H1 (cell line): Measurements from ENCODE around the gene PLPPR3. TPM values are rescaled to one million over a fixed set of nuclear protein-coding genes. Genes with fewer than 3 reads are reported as not detected.

Source experiments
- CTCF ChIA-PET: fragments of 300-600 bp; sonication (Branson Sonifier 250); formaldehyde crosslinking; loops from one replicate; lab custom pipeline; 2021; ENCODE audit not compliant: partially characterized antibody; lab: Charles Lee
- POLR2A ChIA-PET: fragments of 300-600 bp; sonication (Branson Sonifier 250); formaldehyde crosslinking; loops from one replicate; lab custom pipeline; 2021; ENCODE audit warnings: inconsistent platforms; ENCODE audit not compliant: partially characterized antibody; lab: Charles Lee
- DNase-seq, 2 experiments: peaks; one replicate each; pipeline versions ENCODE4 v3.0.0 to v3.0.0-alpha.2; 2010 to 2022; ENCODE audit warnings: low spot score in 2 of 2, low read depth in 1 of 2, mixed read lengths in 1 of 2
- FAIRE-seq: peaks from 2 replicates; lab custom pipeline; 2011; peaks lifted over from hg19 to GRCh38; lab: Jason Lieb, UNC
- H2AFZ ChIP-seq: 2 replicates; pipeline ENCODE4 v1.8.1; 2012; ENCODE audit warnings: low read length, inconsistent platforms
- H2AK5ac ChIP-seq: 2 replicates; pipeline ENCODE4 v1.6.1; 2013; ENCODE audit warnings: low read depth, low read length
- H2BK120ac ChIP-seq: replicated peaks from 2 replicates; pipeline ENCODE3; 2013; ENCODE audit warnings: low read depth, low read length, inconsistent platforms
- H2BK12ac ChIP-seq: 2 replicates; pipeline ENCODE4 v1.6.1; 2013; ENCODE audit warnings: low read depth, low read length
- H2BK15ac ChIP-seq: 2 replicates; pipeline ENCODE4 v1.6.1; 2013; ENCODE audit warnings: low read length
- H2BK20ac ChIP-seq: 2 replicates; pipeline ENCODE4 v1.6.1; 2013; ENCODE audit warnings: low read length
- H2BK5ac ChIP-seq: 2 replicates; pipeline ENCODE4 v1.6.1; 2013; ENCODE audit warnings: low read depth, low read length
- H3K14ac ChIP-seq: 2 replicates; pipeline ENCODE4 v1.6.1; 2013; ENCODE audit warnings: inconsistent platforms; ENCODE audit not compliant: insufficient read length
- H3K18ac ChIP-seq: 2 replicates; pipeline ENCODE4 v1.6.1; 2013; ENCODE audit warnings: low read length; ENCODE audit errors: extremely low read depth
- H3K23ac ChIP-seq: 2 replicates; pipeline ENCODE4 v1.6.1; 2013; ENCODE audit warnings: inconsistent platforms; ENCODE audit not compliant: insufficient read length
- H3K23me2 ChIP-seq: 2 replicates; pipeline ENCODE4 v1.6.1; 2013; ENCODE audit warnings: low read depth, low read length
- H3K27ac ChIP-seq: 2 replicates; pipeline ENCODE4 v1.6.1; 2011; ENCODE audit warnings: low read depth, low read length, inconsistent platforms
- H3K27me3 ChIP-seq, 4 experiments: replicated peaks in 1 of 4; 1 replicate in 1 of 4; 2 replicates in 3 of 4; pipeline versions ENCODE4 v1.6.1 to v1.8.1; 2011 to 2013; ENCODE audit warnings: low read length in 3 of 4, mild to moderate bottlenecking in 3 of 4, inconsistent platforms in 2 of 4, mixed read lengths in 2 of 4, moderate library complexity in 1 of 4; ENCODE audit not compliant: control insufficient read depth in 3 of 4, insufficient read depth in 3 of 4; ENCODE audit errors: extremely low read depth in 1 of 4
- H3K36me3 ChIP-seq, 4 experiments: 2 replicates each; pipeline versions ENCODE4 v1.6.1 to v1.8.1; 2011 to 2013; ENCODE audit warnings: mild to moderate bottlenecking in 4 of 4, low read length in 3 of 4, moderate library complexity in 2 of 4, control low read depth in 1 of 4, inconsistent platforms in 1 of 4; ENCODE audit not compliant: insufficient read depth in 4 of 4, control insufficient read depth in 2 of 4
- H3K4ac ChIP-seq: replicated peaks from 2 replicates; pipeline ENCODE3; 2013; ENCODE audit warnings: low read length, low read depth, mixed read lengths, inconsistent platforms; ENCODE audit not compliant: insufficient read length
- H3K4me1 ChIP-seq, 4 experiments: replicated peaks in 1 of 4; 1 replicate in 1 of 4; 2 replicates in 3 of 4; pipeline versions ENCODE4 v1.6.1 to v1.8.1; 2011 to 2013; ENCODE audit warnings: low read length in 3 of 4, inconsistent platforms in 2 of 4, mixed read lengths in 1 of 4; ENCODE audit not compliant: insufficient read depth in 4 of 4, control insufficient read depth in 3 of 4
- H3K4me2 ChIP-seq, 2 experiments: 2 replicates each; pipeline versions ENCODE4 v1.6.1 to v1.8.1; 2011 to 2013; ENCODE audit warnings: low read depth in 2 of 2, low read length in 2 of 2, control low read depth in 1 of 2, inconsistent platforms in 1 of 2, mild to moderate bottlenecking in 1 of 2; ENCODE audit not compliant: insufficient read depth in 1 of 2
- H3K4me3 ChIP-seq, 4 experiments: fragments of 200-600, 300-600 bp in 1 of 4; sonication (generic), shearing (Covaris generic), sonication (Bioruptor Twin) in 1 of 4; 2 replicates each; pipeline versions ENCODE4 v1.5.1 to v1.8.1; 2011 to 2016; ENCODE audit warnings: low read length in 4 of 4, low read depth in 3 of 4, control low read depth in 2 of 4, inconsistent platforms in 2 of 4, mild to moderate bottlenecking in 2 of 4, mixed read lengths in 1 of 4, moderate library complexity in 1 of 4; ENCODE audit not compliant: insufficient read depth in 2 of 4; ENCODE audit errors: extremely low read depth in 1 of 4
- H3K56ac ChIP-seq: replicated peaks from 2 replicates; pipeline ENCODE3; 2013; ENCODE audit warnings: low read depth, mild to moderate bottlenecking, mixed read lengths, low read length, inconsistent platforms; ENCODE audit not compliant: insufficient read length
- H3K79me1 ChIP-seq: 2 replicates; pipeline ENCODE4 v1.6.1; 2013; ENCODE audit warnings: low read depth, low read length, control low read depth
- H3K79me2 ChIP-seq, 2 experiments: 2 replicates each; pipeline versions ENCODE4 v1.6.1 to v1.8.1; 2012 to 2013; ENCODE audit warnings: low read length in 2 of 2, mild to moderate bottlenecking in 2 of 2, inconsistent platforms in 1 of 2; ENCODE audit not compliant: insufficient read depth in 2 of 2, control insufficient read depth in 1 of 2
- H3K9ac ChIP-seq, 4 experiments: replicated peaks in 1 of 4; 1 replicate in 1 of 4; 2 replicates in 3 of 4; pipeline versions ENCODE4 v1.6.1 to v1.8.1; 2011 to 2013; ENCODE audit warnings: low read depth in 3 of 4, low read length in 3 of 4, control low read depth in 2 of 4, mild to moderate bottlenecking in 2 of 4, moderate library complexity in 2 of 4, inconsistent platforms in 1 of 4; ENCODE audit errors: extremely low read depth in 1 of 4
- H3K9me3 ChIP-seq, 2 experiments: 2 replicates each; pipeline versions ENCODE4 v1.6.1 to v1.8.1; 2012 to 2013; ENCODE audit warnings: mild to moderate bottlenecking in 2 of 2, moderate library complexity in 2 of 2, control low read depth in 1 of 2, inconsistent platforms in 1 of 2, low read depth in 1 of 2, low read length in 1 of 2, mixed read lengths in 1 of 2; ENCODE audit not compliant: insufficient read depth in 2 of 2
- H4K20me1 ChIP-seq, 2 experiments: replicated peaks in 1 of 2; 2 replicates each; pipeline versions ENCODE3 to v1.8.1; 2011 to 2013; ENCODE audit warnings: inconsistent platforms in 2 of 2, low read length in 2 of 2, mild to moderate bottlenecking in 1 of 2; ENCODE audit not compliant: insufficient read depth in 2 of 2, control insufficient read depth in 1 of 2
- H4K5ac ChIP-seq: 2 replicates; pipeline ENCODE4 v1.6.1; 2013; ENCODE audit warnings: low read length, low read depth, mixed read lengths, inconsistent platforms; ENCODE audit not compliant: insufficient read length
- H4K8ac ChIP-seq: 2 replicates; pipeline ENCODE4 v1.8.0; 2013; ENCODE audit warnings: mild to moderate bottlenecking, moderate library complexity, low read length, inconsistent platforms; ENCODE audit not compliant: insufficient read depth; ENCODE audit errors: extremely low read depth
- H4K91ac ChIP-seq: replicated peaks from 2 replicates; pipeline ENCODE3; 2013; ENCODE audit warnings: low read length, mixed read lengths, inconsistent platforms; ENCODE audit not compliant: insufficient read length
- ASH2L ChIP-seq: fragments of 200-600, 300-600 bp; sonication (generic); IDR thresholded peaks from one replicate; pipeline ENCODE4 v1.7.1; 2017; ENCODE audit warnings: low read length
- BACH1 ChIP-seq: IDR thresholded peaks from 2 replicates; pipeline ENCODE4 v1.6.1; 2012; ENCODE audit warnings: low read length, improper control_type of control experiment
- BCL11A ChIP-seq, 2 experiments: IDR thresholded peaks; one replicate each; pipeline ENCODE4 v1.6.1; 2011; ENCODE audit warnings: low read depth in 2 of 2, low read length in 2 of 2, mild to moderate bottlenecking in 2 of 2
- CHD1 ChIP-seq: IDR thresholded peaks from 2 replicates; pipeline ENCODE4 v1.6.1; 2012; ENCODE audit warnings: low read depth, low read length, improper control_type of control experiment
- CTCF ChIP-seq, 3 experiments: IDR thresholded peaks; 1 replicate in 2 of 3; 2 replicates in 1 of 3; pipeline versions ENCODE4 v1.5.1 to v1.6.1; 2011; ENCODE audit warnings: low read length in 3 of 3, mild to moderate bottlenecking in 3 of 3, inconsistent platforms in 2 of 3, low read depth in 1 of 3, moderate library complexity in 1 of 3; ENCODE audit not compliant: insufficient read depth in 1 of 3; ENCODE audit errors: control extremely low read depth in 1 of 3
- EZH2 ChIP-seq: fragments of 200-600 bp; sonication (generic); IDR thresholded peaks from 2 replicates; pipeline ENCODE4 v1.7.1; 2012; ENCODE audit warnings: low read depth, mild to moderate bottlenecking, moderate library complexity, low read length, inconsistent platforms; ENCODE audit not compliant: severe bottlenecking
- PHF8 ChIP-seq: fragments of 200-600 bp; sonication (generic); conservative IDR thresholded peaks from 2 replicates; pipeline ENCODE4 v1.7.1; 2012; ENCODE audit warnings: low read depth, mild to moderate bottlenecking, inconsistent platforms, low read length, moderate library complexity
- RNF2 ChIP-seq: fragments of 200-900, 300-1000 bp; sonication (generic); IDR thresholded peaks from 2 replicates; pipeline ENCODE4 v1.7.1; 2016; ENCODE audit warnings: borderline replicate concordance, low read depth, mild to moderate bottlenecking, antibody characterized with exemption, low read length; ENCODE audit not compliant: poor library complexity, severe bottlenecking; ENCODE audit errors: missing control alignments
- SIRT6 ChIP-seq: IDR thresholded peaks from one replicate; pipeline ENCODE4 v1.7.1; 2012; ENCODE audit warnings: low read length, inconsistent platforms
- ZNF274 ChIP-seq: IDR thresholded peaks from 2 replicates; pipeline ENCODE4 v1.7.0; 2012; ENCODE audit warnings: low read length, borderline replicate concordance; ENCODE audit errors: extremely low read depth
- WGBS, 2 experiments: shearing (Covaris generic) in 1 of 2; methylation state at CpG; one replicate each; pipeline versions ENCODE4 v1.1.6 to v1.1.7; 2013 to 2015; ENCODE audit warnings: low lambda C conversion rate in 2 of 2, mixed read lengths in 2 of 2, inconsistent platforms in 1 of 2, low coverage in 1 of 2, missing lambda C conversion rate in 1 of 2; ENCODE audit not compliant: insufficient replicate concordance in 2 of 2, insufficient coverage in 1 of 2, insufficient read length in 1 of 2; ENCODE audit errors: extremely low coverage in 1 of 2, missing lambda C conversion rate in 1 of 2; 5-methylcytosine and 5-hydroxymethylcytosine counted together
- polyA plus RNA-seq, 7 experiments: library from polyadenylated mRNA; depleted of rRNA in 3 of 7; stranded (reverse) in 5 of 7; unstranded in 2 of 7; fragments of >200 nt in 5 of 7; fragments of 200-250 nt in 2 of 7; gene quantifications; 1 replicate in 5 of 7; 2 replicates in 1 of 7; 4 replicates in 1 of 7; pipeline versions ENCODE4 v1.2.1 to v1.2.3, GENCODE V29; 2011 to 2013; ENCODE audit warnings: missing spikeins in 2 of 7, mixed read lengths in 2 of 7
- total RNA-seq: library from RNA; stranded (reverse); fragmentation: NEBNext Ultra II Directional; extraction: Animal tissue kit (Norgen Biotek cat#: 25700); gene quantifications from 2 replicates; pipeline ENCODE4 v1.2.1, GENCODE V29; 2021
- TF ChIP-seq, protein P1 (sequence below): IDR thresholded peaks from 2 replicates; pipeline ENCODE4 v1.6.1; 2012; ENCODE audit warnings: inconsistent platforms

PLPPR3 gene
- total and polyA plus RNA-seq, 2 of the 8 experiments (the other 6 are each of a cell fraction or from before 2014, with no cell fraction given) = 71.7 to 76.4 TPM

GRCh38 chr19:850979-851335 is 29.2 kb upstream of the PLPPR3 start:
- Histone ChIP-seq H3K4me3 (no peak overlapping the region), H2BK120ac (no peak overlapping the region), H3K9ac (no peak overlapping the region), H3K27ac (no peak overlapping the region), H4K91ac (no peak overlapping the region), H3K36me3 (no peaks in the 10 kb centered on the region), H2BK12ac (no peak overlapping the region), H2AFZ (no peak overlapping the region), H4K20me1 (no peaks in the 10 kb centered on the region), H3K27me3 (0 out of 7 replicates have a peak, but pooled peaks cover 0 to 2% (median 0%) of the 10 kb centered on the region in 4 experiments), H2BK15ac (0 out of 2 replicates have a peak overlapping the region, but pooled peaks have one; percentile 46), H3K79me1 (no peaks in the 10 kb centered on the region), H3K9me3 (no peaks in the 10 kb centered on the region), H4K5ac (no peak overlapping the region), H3K56ac (no peak overlapping the region), H4K8ac (peak overlapping the region; percentile 45; the same call in 1 of the 2 replicates), H3K4me1 (no peaks in the 10 kb centered on the region), H3K4ac (no peak overlapping the region), H3K79me2 (no peaks in the 10 kb centered on the region), H2BK5ac (no peak overlapping the region), H3K18ac (no peak overlapping the region), H3K14ac (no peak overlapping the region), H2AK5ac (no peak overlapping the region), H3K23me2 (no peaks in the 10 kb centered on the region), H3K23ac (no peak overlapping the region), H3K4me2 (no peak overlapping the region), H2BK20ac (no peak overlapping the region)
- ChIA-PET CTCF (interaction anchor here (0.7 to 1.7 kb wide), 4 partner anchors 9 to 113 kb away, joined by 3 to 8 read pairs (median 5); no protein-coding TSS in a partner anchor), POLR2A (interaction anchor here (1.1 to 2.9 kb wide), 5 partner anchors 8 to 54 kb away, joined by 3 to 9 read pairs (median 3); partner anchors contain the start of gene PTBP1)
- DNase-seq (no peak), FAIRE-seq (no peak)
- WGBS, 2 experiments = 83% methylated on average over 12 of the region's 13 CpGs; no CpG with 5 or more reads in 1 of the 2 experiments
- TF ChIP-seq BACH1 = no peak
- no peak for TF ChIP-seq BCL11A (IDR thresholded peaks at IDR 0.05; ENCODE audit: low read depth in 2 of 2, low read length in 2 of 2)
- no peak for TF ChIP-seq RNF2
- TF ChIP-seq ZNF274 = no peak
- TF ChIP-seq CTCF (IDR thresholded peaks at IDR 0.05; ENCODE audit: control extremely low read depth in 1 of 3, insufficient read depth in 1 of 3, low read depth in 1 of 3, low read length in 3 of 3) = no peak
- TF ChIP-seq ASH2L = no peak
- no peak for TF ChIP-seq SIRT6
- TF ChIP-seq CHD1 = no peak
- TF ChIP-seq EZH2 = no peak
- no peak for TF ChIP-seq PHF8
- TF ChIP-seq, protein P1, sequence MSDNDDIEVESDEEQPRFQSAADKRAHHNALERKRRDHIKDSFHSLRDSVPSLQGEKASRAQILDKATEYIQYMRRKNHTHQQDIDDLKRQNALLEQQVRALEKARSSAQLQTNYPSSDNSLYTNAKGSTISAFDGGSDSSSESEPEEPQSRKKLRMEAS = no peak
